GM12878 (cell line): ENCODE data around the gene FN1. TPM values are rescaled to one million over a fixed set of nuclear protein-coding genes. Genes with fewer than 3 reads are reported as not detected.
"Not testable (repeated sequence)": the region's sequence is repeated elsewhere in the genome, so short reads cannot be mapped to it uniquely, and the experiment has no call there.

Experiments
- ATAC-seq: fragments of 200-7000 bp; cut with Tn5 transposase; 3 replicates; pipeline ENCODE4 v1.9.1; 2020; ENCODE audit warnings: mild to moderate bottlenecking, moderate library complexity
- BruUV-seq: library from RNA; stranded (reverse); fragments of 400-500 nt; replicated peaks from 2 replicates; lab custom pipeline; 2021; lab: Mats Ljungman, UMichigan
- CTCF ChIA-PET: fragments of 300-600 bp; sonication (Branson Sonifier 250); formaldehyde crosslinking; extraction: SDS; loops from one replicate; lab custom pipeline; 2021; ENCODE audit warnings: inconsistent platforms; lab: Yijun Ruan, JAX
- POLR2A ChIA-PET: fragments of 350-600 bp; formaldehyde crosslinking; extraction: SDS; loops from one replicate; lab custom pipeline; 2021; ENCODE audit warnings: inconsistent platforms; lab: Charles Lee
- RAD21 ChIA-PET: fragments of 300-600 bp; sonication (Branson Sonifier 250); formaldehyde crosslinking; loops from one replicate; lab custom pipeline; 2023; ENCODE audit warnings: antibody characterized with exemption; ENCODE audit not compliant: unreplicated experiment; lab: Charles Lee
- SMC1A ChIA-PET: fragments of 300-600 bp; sonication (Branson Sonifier 250); formaldehyde crosslinking; loops from one replicate; lab custom pipeline; 2023; ENCODE audit not compliant: unreplicated experiment, uncharacterized antibody; lab: Charles Lee
- DNase-seq: peaks from one replicate; pipeline ENCODE4 v3.0.0-alpha.2; 2011; ENCODE audit warnings: low read depth, low spot score
- FAIRE-seq: peaks from 3 replicates; lab custom pipeline; 2011; peaks lifted over from hg19 to GRCh38; lab: Jason Lieb, UNC
- H2AFZ ChIP-seq: 2 replicates; pipeline ENCODE4 v1.6.0; 2011; ENCODE audit warnings: low read depth, low read length, control low read depth; ENCODE audit not compliant: control insufficient read depth
- H3K27ac ChIP-seq: 2 replicates; pipeline ENCODE4 v1.5.1; 2011; ENCODE audit warnings: control low read depth; ENCODE audit not compliant: control insufficient read depth, insufficient read depth
- H3K27me3 ChIP-seq, 2 experiments: replicated peaks in 1 of 2; 2 replicates each; pipeline versions ENCODE4 v1.6.0 to v1.6.1; 2011; ENCODE audit warnings: low read length in 1 of 2; ENCODE audit not compliant: control insufficient read depth in 2 of 2, insufficient read depth in 2 of 2
- H3K36me3 ChIP-seq, 2 experiments: 2 replicates each; pipeline ENCODE4 v1.5.1; 2011; ENCODE audit warnings: low read length in 1 of 2; ENCODE audit not compliant: control insufficient read depth in 2 of 2, insufficient read depth in 2 of 2
- H3K4me1 ChIP-seq: 2 replicates; pipeline ENCODE4 v1.6.1; 2011; ENCODE audit warnings: mild to moderate bottlenecking, low read length, moderate library complexity, mixed read lengths; ENCODE audit not compliant: control insufficient read depth, insufficient read depth
- H3K4me2 ChIP-seq: 2 replicates; pipeline ENCODE4 v1.6.0; 2011; ENCODE audit warnings: control low read depth; ENCODE audit not compliant: control insufficient read depth, insufficient read depth
- H3K4me3 ChIP-seq: fragments of 200-600 bp; sonication (generic); 2 replicates; pipeline ENCODE4 v1.5.1; 2016
- H3K79me2 ChIP-seq: 2 replicates; pipeline ENCODE4 v1.6.0; 2011; ENCODE audit warnings: low read length; ENCODE audit not compliant: control insufficient read depth, insufficient read depth
- H3K9ac ChIP-seq: 2 replicates; pipeline ENCODE4 v1.8.0; 2011; ENCODE audit warnings: low read length, control low read depth, mixed read lengths; ENCODE audit not compliant: control insufficient read depth, insufficient read depth
- H3K9me3 ChIP-seq: replicated peaks from 3 replicates; pipeline ENCODE4 v1.5.1; 2011; ENCODE audit warnings: mild to moderate bottlenecking, low read length; ENCODE audit not compliant: control insufficient read depth, insufficient read depth
- H4K20me1 ChIP-seq: 2 replicates; pipeline ENCODE4 v1.6.0; 2011; ENCODE audit not compliant: control insufficient read depth, insufficient read depth
- BCL11A ChIP-seq: IDR thresholded peaks from 2 replicates; pipeline ENCODE4 v1.6.1; 2011; ENCODE audit warnings: low read depth, low read length
- CHD1 ChIP-seq: IDR thresholded peaks from 2 replicates; pipeline ENCODE4 v1.6.1; 2012; ENCODE audit warnings: low read depth, low read length, improper control_type of control experiment
- IKZF2 ChIP-seq, 2 experiments: fragments of 450-650 bp; IDR thresholded peaks; 2 replicates each; pipeline ENCODE4 v1.6.1; 2017; ENCODE audit warnings: mild to moderate bottlenecking in 2 of 2, moderate library complexity in 2 of 2
- WGBS: methylation state at CpG from one replicate; pipeline ENCODE4 v1.1.6; 2016; ENCODE audit warnings: low lambda C conversion rate; ENCODE audit not compliant: insufficient replicate concordance, insufficient coverage; ENCODE audit errors: missing lambda C conversion rate; 5-methylcytosine and 5-hydroxymethylcytosine counted together
- in situ Hi-C: fragments of 300-500 bp; cut with MboI; formaldehyde crosslinking; loops from 9 replicates; pipeline ENCODE4 v1.14.3; 2018; ENCODE audit warnings: mixed read lengths
- intact Hi-C: fragments of 100-400 bp; cut with micrococcal nuclease; formaldehyde crosslinking; loops from one replicate; pipeline ENCODE4 v1.14.2; 2022; ENCODE audit not compliant: unreplicated experiment
- polyA plus RNA-seq, 11 experiments: library from polyadenylated mRNA; depleted of rRNA in 4 of 11; unstranded in 6 of 11; stranded (reverse) in 5 of 11; fragments of >200 nt; fragmentation: Nextera tagmentation in 4 of 11; fragmentation: Illumina TruSeq in 1 of 11; extraction: Ambion mirVana in 4 of 11; extraction: Trizol in 1 of 11; gene quantifications; 1 replicate in 1 of 11; 2 replicates in 10 of 11; pipeline versions ENCODE4 v1.2.1 to v1.2.3, GENCODE V29; 2011 to 2016; ENCODE audit warnings: inconsistent platforms in 2 of 11, missing spikeins in 2 of 11, low read depth in 1 of 11
- total RNA-seq, 4 experiments: library from RNA; depleted of rRNA in 3 of 4; stranded (reverse); fragments of >200 nt in 3 of 4; fragmentation: Illumina TruSeq in 1 of 4; extraction: Trizol in 1 of 4; gene quantifications; 2 replicates each; pipeline versions ENCODE4 v1.2.1 to v1.2.3, GENCODE V29; 2013 to 2021

Gene FN1
- total and polyA plus RNA-seq, 10 of the 15 experiments (the other 5 are each of a cell fraction or from before 2014, with no cell fraction given) = 0.60 to 9.4 (median 1.5) TPM

DNA sequence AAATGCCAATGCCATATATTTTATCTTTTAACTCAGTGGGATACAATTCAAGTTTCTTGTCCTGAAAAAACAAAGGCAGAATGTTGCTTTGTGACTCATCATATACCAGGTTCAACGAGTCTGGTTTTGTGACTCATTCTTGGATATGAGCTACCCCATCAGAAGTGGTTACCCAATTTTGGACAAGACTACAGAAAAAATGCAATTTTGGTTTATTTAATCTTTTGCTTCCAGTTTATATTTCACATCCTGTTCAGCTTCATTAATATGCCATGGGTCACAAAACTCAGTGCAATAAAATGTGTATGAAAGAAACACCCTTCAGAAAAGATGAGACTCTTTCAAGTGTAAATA, 25.0 kb downstream of the FN1 start:
- intact Hi-C loops (no loop called here), in situ Hi-C loops (no loop called here)
- SMC1A ChIA-PET = interaction anchor here (0.6 to 1.4 kb wide), 4 partner anchors 9 to 330 kb away, joined by 3 to 5 read pairs (median 3); no protein-coding TSS in a partner anchor
- Histone ChIP-seq H3K36me3 (no peaks in the 10 kb centered on the region; a peak in 1 of 4 replicates), H3K27me3 (no peaks in the 10 kb centered on the region), H3K27ac (no peak overlapping the region), H3K79me2 (no peaks in the 10 kb centered on the region), H3K4me3 (no peak overlapping the region), H4K20me1 (no peaks in the 10 kb centered on the region), H3K4me2 (no peak overlapping the region), H3K9me3 (no peaks in the 10 kb centered on the region; the same call in 2 of the 3 replicates), H3K9ac (no peak overlapping the region), H2AFZ (no peak overlapping the region), H3K4me1 (no peaks in the 10 kb centered on the region)
- POLR2A ChIA-PET = no interaction called here
- TF ChIP-seq CHD1 (no peak), IKZF2 (IDR thresholded peaks at IDR 0.05) (peak in 1 of 2 experiments; percentile 35; a peak in 1 of 4 replicates), BCL11A (0 out of 2 replicates have a peak, but pooled peaks have one; percentile 18)
- CTCF ChIA-PET = interaction anchor here (0.6 to 0.8 kb wide), 2 partner anchors 14 to 33 kb away, joined by 3 to 4 read pairs; no protein-coding TSS in a partner anchor
- RAD21 ChIA-PET = no interaction called here
- 0% methylated on average over 1 of the region's 1 CpG for WGBS
- BruUV-seq = no TSS peak
- no peak for FAIRE-seq
- ATAC-seq = peak; percentile 72
- no peak for DNase-seq

DNA sequence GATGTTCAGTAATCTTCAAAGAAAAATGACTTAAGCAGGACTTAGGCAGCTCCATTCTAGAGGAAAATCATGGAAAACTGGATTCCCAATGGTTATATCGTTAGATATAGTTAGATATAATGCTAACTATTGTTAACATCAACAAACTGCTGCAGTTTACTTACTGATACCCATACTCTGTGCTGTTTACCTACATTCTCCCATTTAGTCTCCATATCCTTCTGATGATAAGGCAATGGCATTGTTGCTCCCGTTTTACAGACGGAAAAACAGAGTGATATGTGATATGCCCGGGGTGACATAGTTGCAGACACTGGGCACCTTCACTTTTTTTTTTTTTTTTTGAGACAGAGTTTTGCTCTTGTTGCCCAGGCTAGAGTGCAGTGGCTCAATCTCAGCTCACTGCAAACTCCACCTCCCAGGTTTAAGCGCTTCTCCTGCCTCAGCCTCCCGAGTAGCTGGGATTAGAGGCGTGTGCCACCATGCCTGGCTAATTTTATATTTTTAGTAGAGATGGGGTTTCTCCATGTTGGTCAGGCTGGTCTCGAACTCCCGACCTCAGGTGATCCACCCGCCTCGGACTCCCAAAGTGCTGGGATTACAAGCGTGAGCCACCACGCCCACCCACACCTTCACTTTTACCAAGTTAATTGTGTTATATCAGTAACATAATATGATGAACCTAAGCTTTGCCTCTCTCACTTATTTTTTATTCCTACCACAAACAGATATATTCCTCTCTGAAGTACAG, 25.5 kb downstream of the FN1 start:
- ChIA-PET RAD21 (interaction anchor here (1.3 kb wide), 1 partner anchor 32 kb away, joined by 4 read pairs; no protein-coding TSS in a partner anchor), CTCF (interaction anchor here (1.2 to 1.5 kb wide), 2 partner anchors 8 to 44 kb away, joined by 3 to 4 read pairs; no protein-coding TSS in a partner anchor), SMC1A (interaction anchor here (0.8 to 1.4 kb wide), 5 partner anchors 9 to 21 kb away, joined by 3 to 5 read pairs (median 3); no protein-coding TSS in a partner anchor)
- intact Hi-C loops, H3K9me3 ChIP-seq, H3K36me3 ChIP-seq, DNase-seq, in situ Hi-C loops, ATAC-seq, POLR2A ChIA-PET, H3K9ac ChIP-seq, BruUV-seq, H3K79me2 ChIP-seq, H3K27ac ChIP-seq, H2AFZ ChIP-seq, H3K27me3 ChIP-seq, H3K4me2 ChIP-seq, H3K4me3 ChIP-seq, H3K4me1 ChIP-seq, H4K20me1 ChIP-seq, FAIRE-seq: not testable (repeated sequence)
- 59% methylated on average over 13 of the region's 13 CpGs for WGBS
